GM19351 (cell line): Measurements from ENCODE around the gene BIRC5.
A peak's percentile ranks its signal among the peaks of the same experiment; 100 is the strongest.

Experiments used
- ATAC-seq: cut with Tn5 transposase; IDR thresholded peaks from one replicate; pipeline ENCODE4 v1.9.1; 2021; ENCODE audit warnings: mild to moderate bottlenecking, moderate library complexity; ENCODE audit not compliant: unreplicated experiment

The BIRC5 gene

DNA sequence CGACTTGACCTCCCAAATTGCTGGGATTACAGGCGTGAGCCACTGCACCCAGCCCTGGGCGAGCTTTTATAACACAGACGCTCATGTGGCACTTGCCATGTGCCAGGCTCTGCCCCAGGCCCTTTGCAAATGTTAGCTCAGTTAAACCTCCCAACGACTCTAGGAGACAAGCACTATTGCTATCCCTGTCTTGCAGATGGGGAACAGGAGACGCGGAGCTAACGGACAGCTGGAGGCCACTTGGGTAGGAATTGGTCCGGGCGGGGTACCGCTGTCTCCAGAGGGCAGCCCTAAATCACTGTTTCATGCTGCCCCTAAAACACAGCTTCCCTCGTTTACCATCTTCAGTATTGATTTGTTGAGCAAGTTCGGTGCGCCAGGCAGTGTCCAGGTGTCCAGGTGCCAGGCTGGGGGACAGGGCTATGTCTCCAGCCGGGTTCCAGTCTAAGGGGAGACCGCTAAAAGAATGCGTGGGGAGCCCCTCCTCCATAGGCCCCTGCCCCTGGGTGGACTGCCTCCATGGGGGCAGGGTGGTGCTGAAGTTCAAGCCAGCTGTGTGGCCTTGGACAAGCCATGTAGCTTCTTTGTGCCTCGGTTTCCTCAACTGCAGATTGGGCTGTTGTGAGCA lies 41.1 kb downstream of the BIRC5 start:
- no peak for ATAC-seq

GRCh38 chr17:78255953-78256706 lies 42.1 kb downstream of the BIRC5 start:
- ATAC-seq: no peak

- ATAC-seq: no peak
Measured at GRCh38 chr17:78256707-78257591, 42.9 kb downstream of the BIRC5 start.

- ATAC-seq: peak; percentile 60
Measured at GRCh38 chr17:78257810-78258322, 43.8 kb downstream of the BIRC5 start.

DNA sequence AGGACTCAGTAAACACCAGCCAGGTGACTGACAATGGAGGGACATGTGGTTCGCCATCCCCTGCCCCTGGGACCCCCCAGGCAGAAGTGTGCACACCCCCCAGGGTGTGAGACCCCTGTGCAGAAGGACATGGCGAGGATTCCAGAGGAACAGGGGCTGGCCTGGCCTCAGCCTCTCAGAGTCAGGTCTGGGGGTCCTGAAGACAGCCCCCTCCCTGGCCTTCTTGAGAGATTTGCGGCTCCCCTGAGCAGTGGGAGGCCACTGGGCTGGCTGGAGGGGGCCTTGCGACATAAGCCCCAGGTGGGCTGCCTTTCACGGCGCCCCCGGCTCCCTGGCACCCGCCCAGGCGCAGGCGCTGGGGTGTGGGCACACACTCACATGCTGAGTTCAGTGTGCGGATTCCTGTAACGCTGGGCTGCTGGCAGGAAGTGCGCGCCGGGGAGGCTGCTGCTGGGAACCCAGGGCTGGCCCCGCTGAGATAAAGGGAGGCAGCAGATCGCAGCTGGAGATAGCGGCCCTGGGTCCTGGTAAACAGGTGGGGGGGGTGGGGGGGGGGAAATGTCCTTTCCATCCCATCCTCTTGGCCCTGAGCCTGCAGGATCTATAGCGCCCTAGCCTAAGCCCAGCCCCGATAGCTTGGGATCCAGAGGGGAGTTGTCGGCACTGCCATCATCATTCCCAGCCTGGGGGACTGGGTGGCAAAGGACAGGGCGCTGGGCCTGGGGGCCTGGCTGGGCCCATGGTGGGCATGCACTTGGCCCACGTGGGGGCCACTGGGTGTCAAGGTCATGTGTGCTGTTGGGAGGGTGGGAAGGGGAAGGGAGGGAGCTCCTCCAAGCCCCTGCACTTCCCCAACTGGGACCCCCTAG lies 44.5 kb downstream of the BIRC5 start:
- no peak for ATAC-seq

GRCh38 chr17:78259192-78259554 lies 45.1 kb downstream of the BIRC5 start:
- ATAC-seq: no peak

- ATAC-seq: no peak
Measured at GRCh38 chr17:78263063-78263735, 49.1 kb downstream of the BIRC5 start.

DNA sequence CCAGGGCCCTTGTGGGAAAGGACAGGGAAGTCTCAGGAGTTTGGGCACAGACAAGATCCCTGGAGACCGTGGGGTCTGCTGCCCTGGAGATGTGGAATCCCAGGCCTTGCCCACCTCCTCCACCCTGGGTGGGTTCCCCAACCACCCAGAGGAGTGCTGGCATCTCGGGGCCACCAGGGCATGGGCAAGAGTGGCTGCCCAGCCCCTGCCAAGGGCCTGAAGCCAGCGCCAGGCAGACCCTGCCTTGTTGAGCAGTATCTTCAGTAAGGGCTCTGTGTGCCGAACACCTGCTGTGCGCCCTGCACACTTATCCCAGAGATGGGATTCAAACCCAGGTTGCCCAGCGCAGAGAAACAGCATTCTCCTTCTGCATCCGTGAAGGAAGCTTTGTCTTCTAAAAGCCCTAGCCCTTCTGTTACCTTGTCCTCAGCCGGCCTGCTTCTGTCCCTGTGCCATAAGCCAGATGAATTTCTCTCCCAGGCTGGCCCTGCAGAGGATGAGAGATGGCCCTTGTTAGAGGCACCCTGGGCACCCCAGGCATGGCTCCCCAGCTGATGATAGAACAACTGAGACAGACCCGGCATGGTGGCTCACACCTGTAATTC lies 49.8 kb downstream of the BIRC5 start:
- ATAC-seq: no peak

GRCh38 chr17:78264590-78264989 lies 50.5 kb downstream of the BIRC5 start:
- ATAC-seq: no peak

DNA sequence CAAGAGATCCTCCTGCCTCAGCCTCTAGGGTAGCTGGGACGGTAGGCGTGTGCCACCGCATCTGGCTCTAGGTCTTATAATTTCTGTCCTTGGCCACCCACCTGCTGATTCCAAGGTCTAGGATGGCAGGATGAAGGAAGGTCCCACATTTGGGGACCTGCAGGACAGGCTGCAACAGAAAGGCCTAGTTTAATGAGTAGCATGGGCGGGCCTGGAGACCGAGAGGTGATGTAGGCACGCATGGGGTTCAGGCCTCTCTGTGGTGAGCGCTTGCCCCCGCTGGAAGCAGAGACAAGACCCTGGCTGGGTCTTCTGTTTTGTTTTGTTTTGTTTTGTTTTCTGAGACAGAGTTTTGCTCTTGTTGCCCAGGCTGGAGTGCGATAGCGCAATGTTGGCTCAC lies 51.1 kb downstream of the BIRC5 start:
- ATAC-seq: no peak

DNA sequence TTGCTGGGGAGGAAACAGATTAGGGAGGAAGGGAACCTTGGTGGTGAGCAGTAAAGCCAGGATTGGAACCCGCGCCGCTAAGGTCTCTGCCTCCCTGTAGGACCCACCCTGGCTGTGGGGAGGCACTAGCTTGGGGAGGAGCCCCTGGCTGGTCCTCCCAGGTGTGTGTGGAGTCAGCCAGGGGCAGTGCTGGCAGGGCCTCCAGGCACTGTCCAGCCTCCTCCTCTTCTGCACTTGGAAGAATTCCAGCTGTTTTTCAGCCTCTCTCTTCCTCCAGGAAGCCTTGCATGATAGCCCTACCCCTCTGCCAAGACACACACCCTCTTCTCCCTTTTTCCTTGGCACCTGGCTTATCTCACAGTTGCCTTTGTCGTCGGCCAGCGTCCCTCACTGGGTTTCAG lies 52.2 kb downstream of the BIRC5 start:
- no peak for ATAC-seq

- ATAC-seq: no peak
Measured at GRCh38 chr17:78266771-78267170, 52.7 kb downstream of the BIRC5 start.

DNA sequence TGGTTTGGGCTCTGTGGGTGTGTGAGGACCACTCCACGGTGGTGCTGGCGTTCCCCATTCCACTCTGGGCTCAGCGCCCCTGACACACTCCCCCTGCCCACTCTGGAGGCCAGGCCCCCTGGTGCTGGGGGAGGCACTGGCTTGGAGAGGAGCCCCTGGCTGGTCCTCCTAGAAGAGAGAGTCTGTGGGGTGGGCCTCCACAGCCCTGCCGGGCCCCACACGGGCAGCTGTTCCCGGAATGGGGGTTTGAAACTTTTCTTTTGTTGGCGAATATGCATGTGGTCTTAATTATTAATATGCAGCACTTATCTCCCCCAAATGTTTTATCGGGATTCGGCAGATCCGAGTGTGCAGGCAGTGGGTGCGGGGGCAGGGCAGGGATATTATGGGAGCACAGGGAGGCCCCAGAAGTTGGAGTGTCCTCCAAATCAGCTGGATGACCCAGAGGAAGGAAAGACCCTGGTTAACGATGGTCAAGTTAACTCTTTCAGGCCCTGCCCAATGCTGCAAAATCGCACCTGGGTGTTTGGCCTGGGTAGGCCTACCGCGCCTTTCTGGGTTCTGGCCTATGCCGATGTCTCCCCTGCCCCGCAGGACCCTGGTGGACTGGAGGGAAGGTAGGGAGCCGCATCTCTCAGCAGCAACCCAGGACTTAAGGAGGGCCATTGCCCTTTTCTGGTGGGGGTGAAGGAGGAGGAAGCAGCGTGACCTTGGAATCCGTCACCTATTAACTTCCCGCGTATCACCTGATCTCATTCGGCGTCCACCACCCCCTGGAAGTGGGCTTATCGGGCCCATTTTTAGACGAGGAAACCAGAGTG lies 53.4 kb downstream of the BIRC5 start:
- ATAC-seq: no peak

GRCh38 chr17:78268191-78268874 lies 54.3 kb downstream of the BIRC5 start:
- no peak for ATAC-seq

DNA sequence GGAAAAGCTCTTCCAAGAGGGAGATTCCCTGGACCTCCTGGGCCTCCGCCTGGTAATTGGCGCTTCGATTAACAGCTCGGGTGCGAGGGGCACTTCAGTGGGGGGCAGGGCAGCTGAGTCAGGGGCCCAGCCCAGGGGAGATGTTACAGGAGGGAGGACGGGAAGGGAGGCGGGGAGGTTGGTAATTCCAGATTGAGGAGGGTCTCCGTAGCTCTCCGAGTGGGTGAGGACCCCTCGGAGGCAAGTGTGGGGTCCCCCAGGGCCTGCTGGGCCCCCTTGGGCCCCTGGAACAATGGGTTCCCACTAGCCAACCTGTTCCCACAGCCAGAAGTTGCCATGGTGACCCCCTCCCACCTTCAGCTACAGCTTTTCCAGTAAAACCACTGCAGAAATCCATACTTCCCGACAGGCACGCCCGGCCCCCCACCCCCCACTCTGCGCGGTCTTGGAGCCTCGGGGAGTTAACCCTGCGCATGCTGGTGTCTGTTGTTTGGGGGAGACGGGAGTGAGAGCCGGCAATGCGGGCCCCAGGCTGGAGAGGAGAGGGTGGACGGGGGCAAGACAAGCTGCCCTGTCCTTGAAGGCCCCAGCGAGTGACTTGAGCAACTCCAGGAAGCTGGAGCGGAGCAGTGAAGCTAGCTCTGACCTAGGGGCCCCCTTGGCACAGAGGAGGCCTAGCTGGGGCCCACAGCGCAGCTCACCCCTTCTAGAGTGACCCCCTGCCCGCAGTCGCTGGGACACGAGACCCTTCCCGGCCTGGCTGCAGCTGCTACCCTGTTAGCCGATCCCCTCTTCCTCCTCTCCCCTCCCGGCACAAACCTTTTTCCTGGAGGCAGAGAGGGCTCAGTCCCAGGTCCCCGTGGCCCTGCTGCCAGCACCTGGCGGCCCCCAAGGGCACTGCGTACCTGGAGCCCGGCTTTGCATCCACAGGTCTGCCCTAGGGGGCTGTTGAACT lies 55.2 kb downstream of the BIRC5 start:
- no peak for ATAC-seq

GRCh38 chr17:78269955-78270381 lies 55.9 kb downstream of the BIRC5 start:
- ATAC-seq: no peak
